Stomach smooth muscle (tissue), 2 donors: ENCODE measurements around the gene ETF1.
"Not testable (repeated sequence)": the region's sequence is repeated elsewhere in the genome, so short reads cannot be mapped to it uniquely, and the experiment has no call there.

Experiments
- H3K27ac ChIP-seq: one replicate; pipeline ENCODE4 v1.7.0; 2013; ENCODE audit warnings: mild to moderate bottlenecking, low read length, inconsistent platforms
- H3K27me3 ChIP-seq, 2 donors: one replicate each; pipeline ENCODE4 v1.7.0; 2013; ENCODE audit warnings: low read length in 2 of 2; ENCODE audit not compliant: insufficient read depth in 2 of 2, control insufficient read depth in 1 of 2
- H3K36me3 ChIP-seq, 2 donors: one replicate each; pipeline ENCODE4 v1.7.0; 2013; ENCODE audit warnings: low read length in 2 of 2; ENCODE audit not compliant: control insufficient read depth in 2 of 2, insufficient read depth in 2 of 2
- H3K4me1 ChIP-seq: one replicate; pipeline ENCODE4 v1.7.0; 2013; ENCODE audit warnings: low read length; ENCODE audit not compliant: control insufficient read depth, insufficient read depth
- H3K4me3 ChIP-seq, 2 donors: one replicate each; pipeline ENCODE4 v1.7.0; 2013; ENCODE audit warnings: low read length in 2 of 2
- H3K9ac ChIP-seq, 2 donors: one replicate each; pipeline ENCODE4 v1.7.0; 2013; ENCODE audit warnings: low read length in 2 of 2, mild to moderate bottlenecking in 1 of 2
- H3K9me3 ChIP-seq, 2 donors: one replicate each; pipeline ENCODE4 v1.7.0; 2013; ENCODE audit warnings: low read length in 2 of 2; ENCODE audit not compliant: control insufficient read depth in 2 of 2
- donor health status: healthy.
- donor health status: Pancreatic carcinoma.

ETF1 gene

GRCh38 chr5:138528208-138528607, 14.8 kb downstream of the ETF1 start:
- no peaks in the 10 kb centered on the region for H3K4me1 ChIP-seq
- no peaks in the 10 kb centered on the region for H3K9me3 ChIP-seq
- no peak overlapping the region for H3K9ac ChIP-seq
- no peak overlapping the region for H3K4me3 ChIP-seq
- H3K36me3 ChIP-seq: peaks cover 0 to 4% of the 10 kb centered on the region in 2 donors
- no peak overlapping the region for H3K27ac ChIP-seq
- no peaks in the 10 kb centered on the region for H3K27me3 ChIP-seq

DNA sequence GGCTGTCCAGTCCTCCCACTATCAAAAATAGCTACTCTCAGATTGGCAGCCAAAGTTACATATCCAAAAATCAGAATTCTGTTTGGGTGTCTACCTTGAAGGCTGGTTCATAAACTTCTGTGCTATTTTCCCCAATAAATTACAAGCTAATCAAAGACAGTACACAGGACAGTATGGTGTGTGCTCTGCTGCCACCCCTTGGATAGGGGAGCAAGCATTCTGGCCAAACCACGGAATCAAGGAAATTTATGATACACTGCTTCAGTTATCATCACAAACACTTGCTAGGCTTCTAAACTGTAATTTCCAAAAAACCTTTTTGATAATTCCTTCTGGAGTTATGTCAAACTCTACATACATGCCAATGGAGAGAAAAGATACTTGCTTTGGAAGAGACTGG, 15.9 kb downstream of the ETF1 start:
- Histone ChIP-seq H3K9me3 (no peaks in the 10 kb centered on the region), H3K4me1 (no peaks in the 10 kb centered on the region), H3K4me3 (no peak overlapping the region), H3K27me3 (no peaks in the 10 kb centered on the region), H3K36me3 (peaks cover 0 to 4% of the 10 kb centered on the region in 2 donors), H3K9ac (no peak overlapping the region), H3K27ac (no peak overlapping the region)

DNA sequence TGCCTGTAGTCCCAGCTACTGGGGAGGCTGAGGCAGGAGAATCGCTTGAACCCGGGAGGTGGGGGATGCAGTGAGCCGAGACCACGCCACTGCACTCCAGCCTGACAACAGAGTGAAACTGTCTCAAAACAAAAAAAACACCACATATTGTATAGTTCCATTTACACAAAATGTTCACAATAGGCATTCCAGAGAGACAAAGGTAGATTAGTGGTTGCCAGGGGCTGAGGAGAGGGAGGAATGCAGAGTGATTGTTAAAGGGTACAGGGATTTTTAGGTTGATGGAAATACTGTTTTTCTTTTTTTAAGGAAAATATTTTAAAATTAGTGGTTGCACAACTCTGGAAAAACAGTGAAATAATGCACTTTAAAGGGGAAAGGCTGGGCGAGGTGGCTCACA, 19.6 kb downstream of the ETF1 start:
- Histone ChIP-seq H3K27ac (no peak overlapping the region), H3K36me3 (peaks cover under 1 to 4% of the 10 kb centered on the region in 2 donors), H3K9me3 (no peaks in the 10 kb centered on the region), H3K27me3 (no peaks in the 10 kb centered on the region), H3K9ac (no peak overlapping the region), H3K4me3 (no peak overlapping the region), H3K4me1 (no peaks in the 10 kb centered on the region)

- H3K9me3 ChIP-seq: no peaks in the 10 kb centered on the region
- no peak overlapping the region for H3K27ac ChIP-seq
- no peaks in the 10 kb centered on the region for H3K4me1 ChIP-seq
- H3K4me3 ChIP-seq: no peak overlapping the region
- H3K9ac ChIP-seq: no peak overlapping the region
- H3K36me3 ChIP-seq: peaks cover 15 to 16% of the 10 kb centered on the region in 2 donors
- no peaks in the 10 kb centered on the region for H3K27me3 ChIP-seq
Observed at GRCh38 chr5:138520971-138521370, 22.1 kb downstream of the ETF1 start.

GRCh38 chr5:138517437-138517836, 25.6 kb downstream of the ETF1 start:
- H3K36me3 ChIP-seq: peaks cover 30 to 43% of the 10 kb centered on the region in 2 donors
- H3K27ac ChIP-seq: no peak overlapping the region
- H3K4me3 ChIP-seq: no peak overlapping the region
- no peaks in the 10 kb centered on the region for H3K9me3 ChIP-seq
- H3K9ac ChIP-seq: no peak overlapping the region
- H3K27me3 ChIP-seq: no peaks in the 10 kb centered on the region
- no peaks in the 10 kb centered on the region for H3K4me1 ChIP-seq

DNA sequence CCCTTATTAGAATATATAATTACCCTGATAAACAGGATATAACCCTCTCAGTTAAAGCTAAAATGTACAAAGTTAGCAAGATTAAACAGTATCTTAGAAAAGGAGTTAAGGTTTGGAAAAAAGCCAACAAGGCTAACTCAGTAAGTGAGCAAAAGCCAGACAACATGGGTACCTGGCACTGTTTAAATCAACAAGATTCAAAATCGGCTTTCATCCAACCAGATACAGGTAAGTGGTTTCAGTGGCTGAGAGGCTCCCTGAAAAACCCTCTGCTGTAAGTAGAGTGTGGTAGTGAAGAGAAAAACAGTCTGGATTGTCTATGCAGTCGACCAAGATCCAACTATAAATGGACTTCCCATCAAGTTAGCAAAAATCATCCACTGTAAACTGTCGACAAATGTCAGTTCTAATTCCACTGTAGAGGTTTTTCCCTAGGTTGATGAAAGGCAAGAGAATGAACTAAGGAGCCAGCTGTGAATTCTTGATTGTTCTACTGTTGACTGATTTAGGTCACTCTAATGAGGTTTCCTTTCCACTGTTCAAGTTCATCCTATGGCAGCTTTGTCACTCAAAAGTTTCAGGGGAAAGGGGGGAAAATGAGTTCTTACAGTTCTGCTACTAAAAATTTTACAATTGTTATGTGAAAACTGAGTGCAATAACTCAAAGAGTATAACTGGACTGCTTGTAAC, 27.3 kb downstream of the ETF1 start:
- Histone ChIP-seq H3K4me1 (no peaks in the 10 kb centered on the region), H3K27me3 (no peaks in the 10 kb centered on the region), H3K36me3 (peaks cover 35 to 50% of the 10 kb centered on the region in 2 donors), H3K27ac (no peak overlapping the region), H3K4me3 (no peak overlapping the region), H3K9me3 (no peaks in the 10 kb centered on the region), H3K9ac (no peak overlapping the region)

DNA sequence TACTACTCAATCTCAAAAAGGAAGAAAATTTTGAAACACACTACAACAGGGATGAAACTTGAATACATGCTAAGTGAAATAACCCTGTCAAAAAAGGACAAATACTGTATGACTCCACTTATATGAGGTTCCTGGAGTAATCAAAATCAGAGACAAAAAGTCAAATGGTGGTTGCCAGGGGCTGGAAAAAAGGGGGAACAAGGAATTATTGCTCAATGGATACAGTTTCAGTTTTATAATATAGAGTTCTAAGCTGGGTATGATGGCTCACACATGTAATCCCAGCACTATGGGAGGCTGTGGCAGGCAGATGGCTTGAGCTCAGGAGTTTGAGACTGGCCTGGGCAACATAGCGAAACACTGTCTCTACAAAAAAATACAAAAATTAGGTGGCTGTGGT, 29.0 kb downstream of the ETF1 start:
- Histone ChIP-seq H3K4me3 (no peak overlapping the region), H3K9ac (no peak overlapping the region), H3K9me3 (no peaks in the 10 kb centered on the region), H3K4me1 (no peaks in the 10 kb centered on the region), H3K36me3 (peaks cover 41 to 57% of the 10 kb centered on the region in 2 donors), H3K27me3 (no peaks in the 10 kb centered on the region), H3K27ac (no peak overlapping the region)

GRCh38 chr5:138508958-138509357, 34.1 kb downstream of the ETF1 start:
- H3K9ac ChIP-seq: no peak overlapping the region
- H3K27me3 ChIP-seq: no peaks in the 10 kb centered on the region
- H3K9me3 ChIP-seq: no peaks in the 10 kb centered on the region
- H3K4me1 ChIP-seq: peaks cover 16% of the 10 kb centered on the region
- peaks cover 29 to 45% of the 10 kb centered on the region in 2 donors for H3K36me3 ChIP-seq
- H3K27ac ChIP-seq: no peak overlapping the region
- H3K4me3 ChIP-seq: no peak overlapping the region

GRCh38 chr5:138507485-138507884, 35.6 kb downstream of the ETF1 start:
- H3K36me3 ChIP-seq: peaks cover 19 to 33% of the 10 kb centered on the region in 2 donors

GRCh38 chr5:138506370-138507306, 36.4 kb downstream of the ETF1 start:
- Histone ChIP-seq H3K27ac (no peak overlapping the region), H3K36me3 (peaks cover 16 to 28% of the 10 kb centered on the region in 2 donors), H3K9me3 (no peaks in the 10 kb centered on the region), H3K9ac (no peak overlapping the region), H3K27me3 (no peaks in the 10 kb centered on the region), H3K4me1 (peaks cover 29% of the 10 kb centered on the region), H3K4me3 (no peak overlapping the region)

More at GRCh38 chr5:138507485-138507884, 35.6 kb downstream of the ETF1 start:
- not testable (repeated sequence) for H3K9me3 ChIP-seq, H3K27me3 ChIP-seq, H3K4me3 ChIP-seq, H3K9ac ChIP-seq, H3K27ac ChIP-seq
- peaks cover 23% of the 10 kb centered on the region for H3K4me1 ChIP-seq
